WTC11 (cell line): ENCODE data around the gene PIGK. TPM values are rescaled to one million over a fixed set of nuclear protein-coding genes. Genes with fewer than 3 reads are reported as not detected.

Source experiments
- ARID4B ChIP-seq: sonication (generic); formaldehyde crosslinking; IDR thresholded peaks from 2 replicates; pipeline ENCODE4 v1.8.0; 2023; ENCODE audit warnings: missing genetic modification reagents, mild to moderate bottlenecking, borderline replicate concordance
- ATF3 ChIP-seq: sonication (generic); formaldehyde crosslinking; conservative IDR thresholded peaks from 2 replicates; pipeline ENCODE4 v1.8.1; 2022; ENCODE audit warnings: mild to moderate bottlenecking, missing genetic modification reagents
- CTCF ChIP-seq: fragments of 200-600 bp; IDR thresholded peaks from 2 replicates; pipeline ENCODE4 v1.8.0; 2022; ENCODE audit warnings: antibody characterized with exemption
- KAT7 ChIP-seq: sonication (generic); formaldehyde crosslinking; IDR thresholded peaks from 2 replicates; pipeline ENCODE4 v1.8.1; 2023; ENCODE audit warnings: missing genetic modification reagents, mild to moderate bottlenecking, borderline replicate concordance
- MLX ChIP-seq: sonication (generic); formaldehyde crosslinking; IDR thresholded peaks from 2 replicates; pipeline ENCODE4 v1.8.1; 2023; ENCODE audit warnings: mild to moderate bottlenecking, missing genetic modification reagents, moderate library complexity
- PRRX2 ChIP-seq: fragments of 250-450 bp; sonication (Bioruptor Pico); IDR thresholded peaks from 2 replicates; pipeline ENCODE4 v1.8.0; 2021; ENCODE audit warnings: mild to moderate bottlenecking
- STAT6 ChIP-seq: sonication (generic); formaldehyde crosslinking; conservative IDR thresholded peaks from 2 replicates; pipeline ENCODE4 v1.8.1; 2023; ENCODE audit warnings: mild to moderate bottlenecking, low read depth, missing genetic modification reagents, moderate library complexity
- USF2 ChIP-seq: sonication (generic); formaldehyde crosslinking; IDR thresholded peaks from 2 replicates; pipeline ENCODE4 v1.8.1; 2023; ENCODE audit warnings: mild to moderate bottlenecking, missing genetic modification reagents, moderate library complexity
- ZMAT4 ChIP-seq: fragments of 250-450 bp; sonication (Bioruptor Pico); IDR thresholded peaks from 2 replicates; pipeline ENCODE4 v1.9.0; 2021; ENCODE audit warnings: mild to moderate bottlenecking
- ZNF416 ChIP-seq: fragments of 250-450 bp; sonication (Bioruptor Pico); IDR thresholded peaks from 2 replicates; pipeline ENCODE4 v1.9.0; 2021; ENCODE audit warnings: mild to moderate bottlenecking, inconsistent platforms
- total RNA-seq: library from RNA; stranded (reverse); gene quantifications from 3 replicates; pipeline ENCODE4 v1.2.3, GENCODE V29; 2021
- TF ChIP-seq, protein P1 (sequence below): sonication (generic); formaldehyde crosslinking; IDR thresholded peaks from 2 replicates; pipeline ENCODE4 v1.8.0; 2022; ENCODE audit warnings: missing genetic modification reagents

Gene PIGK
- total RNA-seq, 1 experiment from 2014 or later = 20.5 TPM

DNA sequence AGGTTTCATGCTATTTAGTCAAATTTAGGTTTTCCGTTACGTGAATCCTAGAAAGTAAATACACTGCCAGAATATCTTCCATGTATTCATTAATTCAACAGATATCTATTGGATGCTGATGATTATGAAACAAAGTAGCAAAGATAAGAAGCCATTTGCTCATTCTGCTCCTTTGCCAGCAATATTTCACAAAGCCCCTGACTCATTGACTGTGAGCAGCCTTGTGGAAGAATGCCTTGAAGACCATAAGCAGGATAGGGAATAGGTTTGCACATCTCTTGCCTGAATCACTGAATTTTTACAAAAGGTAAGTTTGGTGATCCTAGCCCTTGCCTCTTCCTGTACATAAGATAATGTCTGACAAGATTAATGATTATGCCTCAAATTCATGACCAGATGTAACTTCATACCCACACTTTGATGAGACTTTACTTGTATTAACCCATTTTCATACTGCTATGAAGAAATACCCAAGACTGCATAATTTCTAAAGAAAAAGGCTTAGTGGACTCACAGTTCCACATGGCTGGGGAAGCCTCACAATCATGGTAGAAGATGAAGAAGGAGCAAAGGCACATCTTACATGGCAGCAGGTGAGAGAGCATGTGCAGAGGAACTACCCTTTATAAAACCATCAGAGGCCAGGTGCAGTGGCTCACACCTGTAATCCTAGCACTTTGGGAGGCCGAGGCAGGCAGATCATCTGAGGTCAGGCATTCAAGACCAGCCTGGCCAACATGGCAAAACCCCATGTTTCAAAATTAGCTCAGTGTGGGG, 1.6 kb upstream of the PIGK start (continued):
- no peak for TF ChIP-seq ARID4B (CRISPR knock-in tag)
- no peak for TF ChIP-seq PRRX2 (CRISPR knock-in tag)
- TF ChIP-seq, protein P1, sequence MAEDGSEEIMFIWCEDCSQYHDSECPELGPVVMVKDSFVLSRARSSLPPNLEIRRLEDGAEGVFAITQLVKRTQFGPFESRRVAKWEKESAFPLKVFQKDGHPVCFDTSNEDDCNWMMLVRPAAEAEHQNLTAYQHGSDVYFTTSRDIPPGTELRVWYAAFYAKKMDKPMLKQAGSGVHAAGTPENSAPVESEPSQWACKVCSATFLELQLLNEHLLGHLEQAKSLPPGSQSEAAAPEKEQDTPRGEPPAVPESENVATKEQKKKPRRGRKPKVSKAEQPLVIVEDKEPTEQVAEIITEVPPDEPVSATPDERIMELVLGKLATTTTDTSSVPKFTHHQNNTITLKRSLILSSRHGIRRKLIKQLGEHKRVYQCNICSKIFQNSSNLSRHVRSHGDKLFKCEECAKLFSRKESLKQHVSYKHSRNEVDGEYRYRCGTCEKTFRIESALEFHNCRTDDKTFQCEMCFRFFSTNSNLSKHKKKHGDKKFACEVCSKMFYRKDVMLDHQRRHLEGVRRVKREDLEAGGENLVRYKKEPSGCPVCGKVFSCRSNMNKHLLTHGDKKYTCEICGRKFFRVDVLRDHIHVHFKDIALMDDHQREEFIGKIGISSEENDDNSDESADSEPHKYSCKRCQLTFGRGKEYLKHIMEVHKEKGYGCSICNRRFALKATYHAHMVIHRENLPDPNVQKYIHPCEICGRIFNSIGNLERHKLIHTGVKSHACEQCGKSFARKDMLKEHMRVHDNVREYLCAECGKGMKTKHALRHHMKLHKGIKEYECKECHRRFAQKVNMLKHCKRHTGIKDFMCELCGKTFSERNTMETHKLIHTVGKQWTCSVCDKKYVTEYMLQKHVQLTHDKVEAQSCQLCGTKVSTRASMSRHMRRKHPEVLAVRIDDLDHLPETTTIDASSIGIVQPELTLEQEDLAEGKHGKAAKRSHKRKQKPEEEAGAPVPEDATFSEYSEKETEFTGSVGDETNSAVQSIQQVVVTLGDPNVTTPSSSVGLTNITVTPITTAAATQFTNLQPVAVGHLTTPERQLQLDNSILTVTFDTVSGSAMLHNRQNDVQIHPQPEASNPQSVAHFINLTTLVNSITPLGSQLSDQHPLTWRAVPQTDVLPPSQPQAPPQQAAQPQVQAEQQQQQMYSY = no peak
- TF ChIP-seq STAT6 (CRISPR knock-in tag) = no peak
- no peak for TF ChIP-seq ZMAT4 (CRISPR knock-in tag)
- TF ChIP-seq CTCF = no peak
- TF ChIP-seq USF2 (CRISPR knock-in tag) = no peak
- no peak for TF ChIP-seq ATF3 (CRISPR knock-in tag)
- no peak for TF ChIP-seq MLX (CRISPR knock-in tag)
- TF ChIP-seq KAT7 (CRISPR knock-in tag) = no peak
- TF ChIP-seq ZNF416 = no peak
